Hepatocyte (in vitro differentiated cells): ENCODE measurements around the gene COX7A2.

ENCODE experiments used
- EZH2phosphoT487 ChIP-seq: fragments of 200-600 bp; sonication (generic); IDR thresholded peaks from one replicate; pipeline ENCODE4 v1.6.1; 2018; ENCODE audit warnings: antibody characterized with exemption, mild to moderate bottlenecking, low read depth, moderate library complexity; ENCODE audit not compliant: unreplicated experiment, severe bottlenecking
- TF ChIP-seq, protein P1 (sequence below): fragments of 200-600 bp; sonication (generic); IDR thresholded peaks from 2 replicates; pipeline ENCODE4 v1.5.1; 2016; ENCODE audit warnings: antibody characterized with exemption, mild to moderate bottlenecking; ENCODE audit not compliant: poor library complexity

- TF ChIP-seq, protein P1, sequence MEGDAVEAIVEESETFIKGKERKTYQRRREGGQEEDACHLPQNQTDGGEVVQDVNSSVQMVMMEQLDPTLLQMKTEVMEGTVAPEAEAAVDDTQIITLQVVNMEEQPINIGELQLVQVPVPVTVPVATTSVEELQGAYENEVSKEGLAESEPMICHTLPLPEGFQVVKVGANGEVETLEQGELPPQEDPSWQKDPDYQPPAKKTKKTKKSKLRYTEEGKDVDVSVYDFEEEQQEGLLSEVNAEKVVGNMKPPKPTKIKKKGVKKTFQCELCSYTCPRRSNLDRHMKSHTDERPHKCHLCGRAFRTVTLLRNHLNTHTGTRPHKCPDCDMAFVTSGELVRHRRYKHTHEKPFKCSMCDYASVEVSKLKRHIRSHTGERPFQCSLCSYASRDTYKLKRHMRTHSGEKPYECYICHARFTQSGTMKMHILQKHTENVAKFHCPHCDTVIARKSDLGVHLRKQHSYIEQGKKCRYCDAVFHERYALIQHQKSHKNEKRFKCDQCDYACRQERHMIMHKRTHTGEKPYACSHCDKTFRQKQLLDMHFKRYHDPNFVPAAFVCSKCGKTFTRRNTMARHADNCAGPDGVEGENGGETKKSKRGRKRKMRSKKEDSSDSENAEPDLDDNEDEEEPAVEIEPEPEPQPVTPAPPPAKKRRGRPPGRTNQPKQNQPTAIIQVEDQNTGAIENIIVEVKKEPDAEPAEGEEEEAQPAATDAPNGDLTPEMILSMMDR, result no peak
- no peak for TF ChIP-seq EZH2phosphoT487
Measured at GRCh38 chr6:75213112-75213511, 30.5 kb downstream of the COX7A2 start.
